ENCODE results near the gene MS4A6A. TPM values are rescaled to one million over a fixed set of nuclear protein-coding genes. Genes with fewer than 3 reads are reported as not detected.
"Not testable (repeated sequence)": the region's sequence is repeated elsewhere in the genome, so short reads cannot be mapped to it uniquely, and the experiment has no call there.

MS4A6A gene, protein sequence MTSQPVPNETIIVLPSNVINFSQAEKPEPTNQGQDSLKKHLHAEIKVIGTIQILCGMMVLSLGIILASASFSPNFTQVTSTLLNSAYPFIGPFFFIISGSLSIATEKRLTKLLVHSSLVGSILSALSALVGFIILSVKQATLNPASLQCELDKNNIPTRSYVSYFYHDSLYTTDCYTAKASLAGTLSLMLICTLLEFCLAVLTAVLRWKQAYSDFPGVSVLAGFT
- 4.3 TPM for total RNA-seq

DNA sequence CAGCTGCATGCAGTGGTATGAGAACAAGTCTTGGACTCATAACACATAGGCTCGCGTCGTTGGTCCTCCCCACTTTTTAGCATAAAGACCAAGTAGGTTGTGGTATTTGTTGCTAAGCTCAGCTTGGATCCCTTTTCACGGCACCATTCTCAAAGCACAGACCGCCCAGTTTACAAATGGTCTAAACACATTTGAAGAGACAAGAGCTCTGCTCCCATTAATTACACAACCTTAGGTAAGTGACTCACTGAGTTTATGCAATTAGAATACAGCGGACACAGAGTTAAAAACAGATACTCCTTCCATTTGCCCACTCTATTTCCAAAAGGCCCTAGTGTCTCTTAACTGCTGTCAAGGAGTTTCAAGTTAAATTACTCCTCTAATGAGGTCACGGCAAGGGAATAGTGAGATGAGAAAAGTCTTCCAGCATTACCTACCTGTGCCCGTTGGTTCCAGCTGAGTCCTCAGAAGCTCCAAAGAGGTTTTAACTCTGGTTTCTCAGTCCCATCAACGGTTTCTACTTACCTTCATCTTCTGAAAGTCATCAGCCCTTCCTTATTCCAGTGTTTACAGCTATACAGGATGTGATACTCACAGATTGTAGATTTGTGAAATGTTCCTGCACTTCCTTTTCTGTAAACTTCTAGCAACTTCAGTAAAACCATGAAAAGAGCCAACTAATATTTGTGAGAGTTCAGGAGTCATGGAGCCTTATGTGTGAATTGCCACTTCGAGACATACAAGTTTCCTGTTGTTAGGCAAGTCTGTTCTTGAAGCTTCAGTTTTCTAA lies at the start of gene MS4A6A:
MS4A6A (minus strand) TSS at position 543 of the 790 bp plus-strand sequence. CDS start 1,356 bp downstream, outside the sequence.
- peak in 1 of 3 donors; percentile 13 for DNase-seq (ENCODE audit: low read depth in 2 of 3, low spot score in 2 of 3)

DNA sequence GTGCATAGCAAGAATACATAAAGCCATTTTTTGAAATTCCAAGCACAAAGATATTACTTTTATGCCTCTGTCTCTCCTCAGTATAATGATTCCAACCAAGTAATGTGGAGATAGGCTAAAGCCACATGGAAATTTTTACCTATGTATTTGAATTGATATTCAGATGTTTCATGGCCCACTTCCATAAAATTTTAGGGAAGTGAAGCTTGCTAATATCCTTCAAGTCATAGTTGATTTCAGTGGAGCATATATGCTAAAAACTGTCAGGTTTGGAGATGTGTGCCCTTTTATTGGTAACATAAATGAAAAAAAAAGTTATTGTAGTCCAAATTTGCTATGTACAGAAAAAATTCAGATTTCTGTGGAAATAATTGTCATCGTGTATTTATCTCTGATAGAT lies 47.8 kb upstream of the MS4A6A start:
- no peak for DNase-seq (ENCODE audit: low read depth in 2 of 3, low spot score in 2 of 3)

DNA sequence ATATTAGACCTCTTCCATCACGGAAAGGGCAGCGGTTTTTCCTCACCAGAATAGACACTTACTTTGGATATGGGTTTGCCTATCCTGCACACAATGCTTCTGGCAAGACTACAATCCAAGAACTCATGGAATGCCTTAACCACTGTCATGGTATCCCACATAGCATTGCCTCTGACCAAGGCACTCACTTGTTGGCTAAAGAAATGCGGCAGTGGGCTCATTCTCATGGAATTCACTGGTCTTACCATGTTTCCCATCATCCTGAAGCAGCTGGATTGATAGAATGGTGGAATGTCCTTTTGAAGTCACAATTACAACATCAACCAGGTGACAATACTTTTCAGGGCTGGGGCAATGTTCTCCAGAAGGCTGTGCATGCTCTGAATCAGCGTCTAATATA lies 39.3 kb upstream of the MS4A6A start:
- no peak for DNase-seq (ENCODE audit: low read depth in 2 of 3, low spot score in 2 of 3)

DNA sequence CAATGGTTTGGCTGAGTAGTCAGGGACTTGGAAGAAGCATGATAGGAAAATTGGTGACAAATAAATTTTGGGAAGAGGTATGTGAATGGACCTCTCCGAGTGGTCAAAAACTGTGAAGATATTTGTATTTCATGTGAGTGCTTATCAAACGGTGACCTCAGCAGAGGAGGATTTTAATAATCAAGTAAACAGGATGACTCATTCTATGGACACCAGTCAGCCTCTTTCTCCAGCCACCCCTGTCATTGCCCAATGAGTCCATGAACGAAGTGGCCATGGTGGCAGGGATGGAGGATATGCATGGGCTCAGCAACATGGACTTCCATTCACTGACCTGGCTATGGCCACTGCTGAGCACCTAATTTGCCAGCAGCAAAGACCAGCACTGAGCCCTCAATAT lies 38.8 kb upstream of the MS4A6A start:
- DNase-seq (ENCODE audit: low read depth in 2 of 3, low spot score in 2 of 3), result no peak

DNA sequence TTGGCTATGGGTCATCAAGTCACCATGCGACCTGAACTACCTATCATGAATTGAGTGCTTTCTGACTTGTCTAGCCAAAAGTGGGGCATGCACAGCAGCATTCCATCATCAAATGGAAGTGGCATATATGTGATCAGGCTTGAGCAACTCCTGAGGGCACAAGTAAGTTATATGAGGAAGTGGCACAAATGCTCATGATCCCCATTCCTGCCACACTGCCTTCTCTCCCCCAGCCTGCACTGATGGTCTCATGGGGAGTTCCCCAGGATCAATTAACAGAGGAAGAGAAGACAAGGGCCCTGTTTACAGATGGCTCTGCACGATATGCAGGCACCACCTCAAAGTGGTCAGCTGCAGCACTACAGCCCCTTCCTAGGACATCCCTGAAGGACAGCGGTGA lies 38.3 kb upstream of the MS4A6A start:
- DNase-seq (ENCODE audit: low read depth in 2 of 3, low spot score in 2 of 3), result no peak

DNA sequence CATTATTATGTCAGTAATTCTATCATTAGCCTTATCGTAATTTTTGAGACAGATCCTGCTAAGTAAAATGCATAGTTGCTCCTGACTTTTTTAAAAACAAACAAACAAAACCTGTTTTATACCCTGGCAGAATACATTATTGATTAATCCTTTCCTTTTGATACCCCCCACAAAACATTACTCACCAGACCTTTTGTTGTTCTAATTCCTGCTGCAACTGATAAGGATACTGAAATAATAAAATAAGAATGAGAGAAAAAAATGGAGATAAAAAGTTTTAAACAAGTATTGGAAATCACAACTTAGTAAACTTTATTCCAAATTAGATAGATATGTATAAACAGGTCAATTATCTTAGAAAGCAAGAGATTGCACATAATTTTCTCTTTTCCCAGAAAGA lies 31.5 kb upstream of the MS4A6A start:
- no peak for DNase-seq (ENCODE audit: low read depth in 2 of 3, low spot score in 2 of 3)

DNA sequence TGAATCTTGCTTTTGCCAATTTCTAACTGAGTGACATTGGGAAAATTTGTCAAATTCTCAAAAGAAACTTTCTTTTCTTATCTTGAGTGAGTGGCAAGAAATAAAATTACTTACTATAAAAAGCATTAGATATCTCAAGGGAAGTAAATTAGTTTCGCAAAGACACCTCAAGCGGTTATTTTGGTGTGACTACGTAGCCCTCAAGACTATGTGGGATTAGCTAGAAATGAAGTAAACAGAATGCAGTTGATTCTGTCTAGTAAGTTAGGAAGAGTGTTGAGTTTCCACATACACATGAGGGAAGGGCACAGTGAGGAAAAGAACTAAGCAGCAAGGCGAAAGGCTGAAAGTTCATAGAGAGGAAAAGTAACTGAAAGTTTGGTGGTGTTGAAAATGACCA lies 28.3 kb upstream of the MS4A6A start:
- no peak for DNase-seq (ENCODE audit: low read depth in 2 of 3, low spot score in 2 of 3)

DNA sequence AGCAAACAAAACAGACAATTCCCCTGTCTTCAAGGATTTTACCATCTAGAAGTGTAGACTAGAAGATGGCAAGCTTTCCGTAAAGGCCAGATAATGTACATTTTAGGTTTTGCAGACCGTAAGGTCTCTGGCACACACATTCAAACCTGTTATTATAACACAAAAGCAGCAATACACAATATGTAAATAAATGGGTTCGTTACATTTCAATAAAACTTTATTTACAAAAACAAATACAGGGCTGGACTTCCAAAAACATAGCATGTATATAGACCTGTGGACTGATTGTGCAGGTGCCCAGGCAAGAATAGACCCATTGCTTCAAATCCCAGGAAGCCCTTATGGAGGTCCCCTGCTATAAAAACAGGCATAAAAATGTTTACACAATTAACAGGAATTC lies 27.1 kb upstream of the MS4A6A start:
- no peak for DNase-seq (ENCODE audit: low read depth in 2 of 3, low spot score in 2 of 3)

DNA sequence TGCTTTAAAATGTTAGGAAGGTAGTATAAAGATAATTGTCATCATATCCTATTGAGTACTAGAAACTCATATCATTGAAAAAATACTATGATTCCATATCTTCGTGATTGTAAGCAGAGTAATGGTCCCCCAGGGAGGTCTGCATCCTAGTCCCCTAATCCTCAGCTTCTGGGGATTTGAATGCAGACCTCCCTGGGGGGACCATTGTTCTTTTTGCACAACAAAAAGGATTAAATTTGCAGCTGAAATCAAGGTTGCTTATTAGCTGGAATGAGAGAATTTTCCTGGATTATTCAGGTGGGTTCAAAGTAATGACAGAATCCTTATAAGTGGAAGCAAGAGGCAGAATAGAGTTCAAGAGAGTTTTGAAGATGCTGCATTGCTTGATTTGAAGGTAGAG lies 26.1 kb upstream of the MS4A6A start:
- no peak for DNase-seq (ENCODE audit: low read depth in 2 of 3, low spot score in 2 of 3)

DNA sequence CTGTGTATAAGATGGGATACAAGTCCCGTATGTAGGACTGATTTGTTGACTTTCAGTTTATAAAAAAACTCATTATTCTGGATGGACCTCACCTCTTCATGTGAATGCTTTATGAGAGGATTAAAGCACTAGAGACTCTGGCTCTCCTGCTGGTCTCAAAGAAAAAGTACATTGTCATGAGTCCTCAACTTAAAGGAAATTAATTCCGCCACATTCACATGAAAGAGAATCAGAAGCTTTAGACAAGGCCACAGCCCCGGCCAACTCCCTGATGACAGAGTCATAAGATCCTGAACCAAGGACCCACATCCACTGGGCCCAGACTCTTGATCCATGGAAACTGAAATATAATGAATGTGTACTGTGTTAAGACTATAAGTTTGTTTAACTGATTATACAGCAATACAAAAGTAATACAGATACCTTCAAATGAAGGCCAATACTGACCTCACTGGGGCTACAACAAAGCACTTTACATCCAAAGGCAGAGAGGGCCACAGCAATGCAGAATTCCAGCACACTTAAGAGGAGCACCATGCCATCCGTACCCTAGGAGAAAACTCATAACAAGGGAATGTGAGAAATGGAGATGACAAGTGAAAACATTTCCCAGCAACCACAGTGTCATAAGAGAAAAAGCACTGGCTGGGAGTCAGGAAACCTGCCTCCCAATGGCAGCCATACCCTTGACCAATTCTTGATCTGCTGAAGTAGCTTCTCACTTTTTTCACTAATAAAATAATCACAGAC lies 25.4 kb upstream of the MS4A6A start:
- no peak for DNase-seq (ENCODE audit: low read depth in 2 of 3, low spot score in 2 of 3)

DNA sequence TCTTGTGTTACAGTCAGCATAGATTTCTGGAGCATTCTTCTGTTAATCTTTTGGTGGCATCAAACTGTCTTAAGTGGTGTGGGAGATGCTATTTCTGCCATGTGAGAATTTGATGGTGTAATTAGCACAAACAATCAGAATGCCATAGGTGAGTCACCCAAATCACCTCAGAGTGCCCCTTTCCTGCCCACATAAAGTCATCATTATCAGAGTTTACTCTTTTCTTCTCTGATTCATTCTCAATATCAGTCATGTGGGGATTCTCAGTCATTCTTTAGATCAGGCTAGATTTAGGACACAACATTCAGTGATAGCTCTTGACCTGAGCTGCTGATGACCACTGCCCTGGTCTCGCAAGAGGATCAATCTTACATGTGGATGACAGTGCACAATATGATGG lies 23.7 kb upstream of the MS4A6A start:
- no peak for DNase-seq (ENCODE audit: low read depth in 2 of 3, low spot score in 2 of 3)

DNA sequence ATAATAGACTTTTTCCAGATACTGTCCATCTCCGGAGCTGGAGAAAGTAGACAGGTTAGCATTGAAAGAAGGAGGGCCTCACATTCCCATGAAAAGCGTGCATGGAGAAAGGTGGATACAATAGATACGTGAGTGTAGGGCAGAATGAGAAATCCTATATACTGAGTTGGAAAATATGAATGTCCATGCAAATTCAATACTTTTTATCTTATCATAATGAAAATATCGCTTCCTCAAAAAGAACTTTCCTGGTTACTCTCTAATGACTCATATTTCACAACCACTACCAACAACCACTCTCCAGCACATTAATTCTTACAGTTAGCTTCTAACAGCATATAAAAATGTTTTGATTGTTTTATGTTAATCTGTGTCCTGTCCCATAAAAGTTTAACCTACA lies 22.0 kb upstream of the MS4A6A start:
- DNase-seq (ENCODE audit: low read depth in 2 of 3, low spot score in 2 of 3), result no peak

DNA sequence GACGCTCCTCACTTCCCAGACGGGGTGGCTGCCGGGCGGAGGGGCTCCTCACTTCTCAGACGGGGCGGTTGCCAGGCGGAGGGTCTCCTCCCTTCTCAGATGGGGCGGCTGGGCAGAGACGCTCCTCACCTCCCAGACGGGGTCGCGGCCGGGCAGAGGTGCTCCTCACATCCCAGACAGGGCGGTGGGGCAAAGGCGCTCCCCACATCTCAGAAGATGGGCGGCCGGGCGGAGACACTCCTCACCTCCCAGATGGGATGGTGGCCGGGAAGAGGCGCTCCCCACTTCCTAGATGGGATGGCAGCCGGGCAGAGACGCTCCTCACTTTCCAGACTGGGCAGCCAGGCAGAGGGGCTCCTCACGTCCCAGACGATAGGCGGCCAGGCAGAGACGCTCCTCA lies 18.5 kb upstream of the MS4A6A start:
- not testable (repeated sequence) for DNase-seq (ENCODE audit: low read depth in 2 of 3, low spot score in 2 of 3)

DNA sequence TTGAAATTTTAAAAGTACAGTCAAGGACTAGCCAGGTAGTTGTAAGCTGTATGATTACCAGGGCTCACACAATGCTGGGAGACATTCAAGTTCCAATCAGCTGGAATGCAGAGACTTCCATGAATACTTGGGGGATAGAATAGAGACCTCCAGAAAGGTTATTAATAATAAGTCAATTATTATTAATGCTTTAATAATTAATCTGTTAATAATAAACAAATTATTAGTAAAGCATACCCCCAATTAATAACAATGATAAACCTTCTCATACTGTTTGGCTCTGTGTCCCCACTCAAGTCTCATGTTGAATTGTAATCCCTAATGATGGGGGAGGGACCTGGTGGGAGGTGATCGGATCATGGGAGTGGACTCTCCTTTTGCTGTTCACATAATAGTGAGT lies 14.6 kb upstream of the MS4A6A start:
- DNase-seq (ENCODE audit: low read depth in 2 of 3, low spot score in 2 of 3), result no peak

DNA sequence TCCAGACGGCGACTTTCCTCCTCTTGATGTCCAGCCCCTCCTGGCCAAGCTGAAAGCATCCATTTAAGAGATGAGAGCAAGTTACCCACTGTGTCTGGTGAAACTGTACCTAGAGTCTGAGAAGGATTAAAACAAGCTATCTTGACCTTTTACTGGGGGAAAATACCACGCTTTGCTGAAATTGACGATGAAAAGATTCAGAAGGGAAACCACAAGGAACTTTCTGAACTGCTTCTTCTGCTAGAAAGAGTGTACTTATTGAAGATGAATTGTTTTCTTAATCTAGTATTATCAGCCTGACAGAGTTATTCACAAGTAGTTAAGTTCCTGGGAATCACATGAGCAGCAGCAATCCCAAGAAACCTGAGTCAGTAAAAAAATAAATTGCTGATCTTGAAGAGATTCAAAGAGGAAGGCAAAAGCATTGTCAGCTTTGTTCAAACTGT lies 13.1 kb upstream of the MS4A6A start:
- no peak for DNase-seq (ENCODE audit: low read depth in 2 of 3, low spot score in 2 of 3)

DNA sequence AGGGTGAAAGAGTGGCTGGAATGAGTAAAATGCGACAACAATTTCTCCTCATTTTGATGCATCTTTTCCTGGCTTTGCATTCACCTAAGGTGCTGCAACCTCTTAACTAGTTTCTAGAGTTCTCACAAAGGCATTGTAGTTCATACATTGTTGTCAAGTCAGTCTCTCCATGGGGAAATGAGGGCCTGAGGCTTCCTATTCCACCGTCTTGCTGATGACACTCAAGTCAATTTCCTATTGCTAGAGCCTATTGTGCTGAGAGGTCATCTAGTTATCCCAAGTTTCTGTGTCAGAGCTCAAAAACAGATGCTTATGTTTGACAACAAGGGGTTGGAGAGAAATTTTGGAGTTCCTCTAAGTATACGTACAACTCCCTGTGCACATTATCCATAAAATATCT lies 11.6 kb upstream of the MS4A6A start:
- no peak for DNase-seq (ENCODE audit: low read depth in 2 of 3, low spot score in 2 of 3)

DNA sequence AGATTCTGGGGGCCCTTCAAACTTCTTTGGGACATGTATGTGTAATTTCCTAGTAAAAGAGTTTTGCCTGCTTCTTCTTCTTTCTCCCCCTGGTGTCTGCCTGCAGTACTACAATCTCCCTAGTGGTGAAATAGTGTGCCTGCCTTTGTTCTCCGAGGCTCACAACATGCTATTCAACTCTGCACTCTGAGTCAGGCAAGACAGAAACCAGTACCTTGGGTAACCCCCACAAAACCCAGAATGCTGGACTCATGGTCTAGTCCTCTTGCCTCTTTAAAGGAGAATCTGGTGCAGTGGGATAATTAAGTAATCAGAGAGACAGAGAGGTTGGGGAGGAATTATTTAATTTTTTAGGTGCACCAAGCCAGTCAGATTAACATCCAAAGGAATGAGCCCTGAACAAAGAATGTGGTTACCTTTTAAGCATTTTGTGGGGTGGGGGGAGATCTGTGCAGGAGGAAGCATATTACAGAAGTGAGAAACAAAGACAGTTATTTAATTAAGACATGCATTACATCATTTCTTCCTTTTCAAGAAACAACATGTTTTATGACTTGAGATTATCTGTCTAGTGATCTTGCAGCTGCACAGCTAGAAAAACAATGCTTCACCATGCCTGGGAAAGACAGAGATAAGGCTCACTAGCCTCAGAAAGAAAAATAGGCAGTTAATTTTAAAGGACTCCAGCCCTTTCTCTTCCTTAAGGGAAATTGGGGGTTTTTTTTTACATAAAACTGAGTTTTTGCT lies 11.0 kb upstream of the MS4A6A start:
- peak; percentile 11 to 87 (median 42) for DNase-seq (ENCODE audit: low read depth in 2 of 3, low spot score in 2 of 3)

DNA sequence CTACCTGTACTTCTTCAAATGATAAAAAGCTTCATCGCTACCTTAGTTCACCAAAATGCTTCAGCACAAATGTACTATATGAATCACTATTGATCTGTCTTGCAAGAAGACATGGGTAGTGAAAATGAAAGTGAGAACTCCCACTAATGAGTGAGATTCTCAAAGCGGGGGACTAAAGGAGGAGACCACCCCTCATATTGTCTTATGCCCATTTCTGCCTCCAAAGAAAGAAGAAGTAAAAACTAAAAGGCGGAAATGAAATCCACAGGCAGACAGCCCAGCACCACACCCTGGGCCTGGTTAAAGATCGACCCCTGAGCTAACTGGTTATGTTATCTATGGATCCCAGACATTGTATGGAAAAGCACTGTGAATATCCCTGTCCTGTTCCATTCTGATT lies 9.7 kb upstream of the MS4A6A start:
- not testable (repeated sequence) for DNase-seq (ENCODE audit: low read depth in 2 of 3, low spot score in 2 of 3)

DNA sequence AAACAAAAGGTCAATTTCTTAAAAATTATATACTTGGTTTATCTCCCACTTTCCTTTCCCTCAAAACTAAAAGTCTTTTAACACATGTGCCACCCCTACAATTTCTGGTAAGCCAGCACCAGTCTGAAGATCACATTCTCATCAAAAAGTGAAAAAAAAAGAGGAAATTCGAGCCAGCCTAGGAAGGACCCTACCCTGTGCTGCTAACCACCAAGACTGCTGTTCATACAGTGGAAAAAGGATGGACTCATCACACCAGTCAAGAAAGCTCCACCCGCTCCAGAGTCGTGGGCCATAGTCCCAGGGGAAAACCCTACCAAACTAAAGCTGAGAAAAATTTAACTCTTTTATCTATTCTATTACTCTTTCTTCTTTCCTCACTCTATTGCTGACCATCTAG lies 5.6 kb upstream of the MS4A6A start:
- DNase-seq (ENCODE audit: low read depth in 2 of 3, low spot score in 2 of 3), result peak in 2 of 3 donors; percentile 19 to 65

DNA sequence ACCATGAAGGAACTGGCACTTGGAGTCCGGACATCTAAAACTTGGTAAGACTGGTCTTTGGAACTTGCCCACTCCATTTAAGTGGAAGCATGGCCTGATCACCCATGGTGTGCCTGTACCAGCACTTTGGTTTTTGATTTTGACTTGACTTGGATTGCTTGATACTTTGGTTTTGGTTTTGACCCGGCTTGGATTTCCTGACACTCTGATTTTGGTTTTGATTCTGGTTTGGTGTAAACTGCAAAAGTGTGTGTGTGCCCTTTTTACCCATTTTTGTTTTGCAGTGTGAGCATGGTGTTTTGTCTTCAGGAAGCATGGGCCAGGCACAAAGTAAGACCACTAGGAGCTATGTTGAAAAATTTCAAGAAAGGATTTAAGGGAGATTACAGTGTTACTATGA lies 3.2 kb upstream of the MS4A6A start:
- not testable (repeated sequence) for DNase-seq (ENCODE audit: low read depth in 2 of 3, low spot score in 2 of 3)

DNA sequence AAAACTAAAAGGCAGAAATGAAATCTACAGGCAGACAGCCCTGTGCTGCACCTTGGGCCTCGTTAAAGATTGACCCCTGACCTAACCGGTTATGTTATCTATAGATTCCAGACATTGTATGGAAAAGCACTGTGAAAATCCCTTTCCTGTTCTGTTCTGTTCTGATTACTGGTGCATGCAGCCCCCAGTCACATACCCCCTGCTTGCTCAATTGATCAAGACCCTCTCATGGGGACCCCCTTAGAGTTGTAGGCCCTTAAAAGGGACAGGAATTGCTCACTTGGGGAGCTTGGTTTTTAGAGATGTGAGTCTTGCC lies 2.6 kb upstream of the MS4A6A start:
- DNase-seq (ENCODE audit: low read depth in 2 of 3, low spot score in 2 of 3), result not testable (repeated sequence)

Data from hematopoietic multipotent progenitor cell (in vitro differentiated cells).